Central memory CD8-positive, alpha-beta T cell (primary cell): ENCODE data around the gene SNAPC1.
"Not testable (repeated sequence)": the region's sequence is repeated elsewhere in the genome, so short reads cannot be mapped to it uniquely, and the experiment has no call there.

Experiments used
- ATAC-seq: fragments of 150-1000 bp; cut with Tn5 transposase; replicated peaks from 2 replicates; pipeline ENCODE4 v1.10.0; 2022; ENCODE audit warnings: mild to moderate bottlenecking, moderate FRiP score, moderate number of reproducible peaks; ENCODE audit not compliant: poor library complexity, severe bottlenecking; ENCODE audit errors: extremely low read depth
- DNase-seq, 2 donors: peaks; one replicate each; pipeline ENCODE4 v3.0.0; 2021; ENCODE audit warnings: low spot score in 2 of 2
- H3K27ac Mint-ChIP-seq: one replicate; pipeline ENCODE4 v1.8.0; 2022; ENCODE audit warnings: low read depth, mild to moderate bottlenecking, moderate library complexity, mixed read lengths
- H3K27me3 Mint-ChIP-seq: one replicate; pipeline ENCODE4 v1.8.0; 2022; ENCODE audit warnings: mixed read lengths
- H3K36me3 Mint-ChIP-seq: one replicate; pipeline ENCODE4 v1.8.0; 2022; ENCODE audit warnings: mild to moderate bottlenecking, moderate library complexity, mixed read lengths; ENCODE audit not compliant: insufficient read depth
- H3K4me1 Mint-ChIP-seq: one replicate; pipeline ENCODE4 v1.8.0; 2022; ENCODE audit warnings: mixed read lengths
- H3K4me3 Mint-ChIP-seq: one replicate; pipeline ENCODE4 v1.8.0; 2022; ENCODE audit warnings: mild to moderate bottlenecking, moderate library complexity, mixed read lengths
- H3K9me3 Mint-ChIP-seq: one replicate; pipeline ENCODE4 v1.8.0; 2022; ENCODE audit warnings: mixed read lengths

The SNAPC1 gene

GRCh38 chr14:61736751-61737150, 25.5 kb upstream of the SNAPC1 start:
- no peak overlapping the region for H3K4me3 Mint-ChIP-seq
- ATAC-seq (no peak), DNase-seq (no peak)
- no peaks in the 10 kb centered on the region for H3K27me3 Mint-ChIP-seq
- peaks cover 76% of the 10 kb centered on the region for H3K36me3 Mint-ChIP-seq
- peak overlapping the region; percentile 12 for H3K27ac Mint-ChIP-seq
- H3K9me3 Mint-ChIP-seq = no peaks in the 10 kb centered on the region
- no peaks in the 10 kb centered on the region for H3K4me1 Mint-ChIP-seq

- Mint-ChIP-seq H3K27ac (peak overlapping the region; percentile 46), H3K4me1 (no peaks in the 10 kb centered on the region), H3K36me3 (peaks cover 77% of the 10 kb centered on the region), H3K4me3 (no peak overlapping the region), H3K9me3 (no peaks in the 10 kb centered on the region), H3K27me3 (no peaks in the 10 kb centered on the region)
- DNase-seq (no peak), ATAC-seq (no peak)
Observed at GRCh38 chr14:61737915-61738314, 24.3 kb upstream of the SNAPC1 start.

GRCh38 chr14:61739133-61739532, 23.1 kb upstream of the SNAPC1 start:
- no peak overlapping the region for H3K27ac Mint-ChIP-seq
- H3K27me3 Mint-ChIP-seq = no peaks in the 10 kb centered on the region
- no peaks in the 10 kb centered on the region for H3K9me3 Mint-ChIP-seq
- ATAC-seq (no peak), DNase-seq (no peak)
- H3K4me1 Mint-ChIP-seq = no peaks in the 10 kb centered on the region
- peaks cover 79% of the 10 kb centered on the region for H3K36me3 Mint-ChIP-seq
- H3K4me3 Mint-ChIP-seq = no peak overlapping the region

- no peak for DNase-seq
- Mint-ChIP-seq H3K9me3 (no peaks in the 10 kb centered on the region), H3K4me3 (no peak overlapping the region), H3K27ac (no peak overlapping the region), H3K4me1 (no peaks in the 10 kb centered on the region), H3K36me3 (peaks cover 81% of the 10 kb centered on the region), H3K27me3 (no peaks in the 10 kb centered on the region)
- no peak for ATAC-seq
Observed at GRCh38 chr14:61742371-61742770, 19.8 kb upstream of the SNAPC1 start.

- no peaks in the 10 kb centered on the region for H3K27me3 Mint-ChIP-seq
- H3K9me3 Mint-ChIP-seq = no peaks in the 10 kb centered on the region
- no peak for DNase-seq
- no peak overlapping the region for H3K4me3 Mint-ChIP-seq
- H3K36me3 Mint-ChIP-seq = peaks cover 69% of the 10 kb centered on the region
- no peak for ATAC-seq
- H3K4me1 Mint-ChIP-seq = no peaks in the 10 kb centered on the region
- no peak overlapping the region for H3K27ac Mint-ChIP-seq
Observed at GRCh38 chr14:61744238-61744637, 18.0 kb upstream of the SNAPC1 start.

GRCh38 chr14:61746346-61746745, 15.9 kb upstream of the SNAPC1 start:
- H3K9me3 Mint-ChIP-seq, H3K27me3 Mint-ChIP-seq, H3K27ac Mint-ChIP-seq, H3K4me3 Mint-ChIP-seq, ATAC-seq, H3K4me1 Mint-ChIP-seq, DNase-seq: not testable (repeated sequence)
- H3K36me3 Mint-ChIP-seq = peaks cover 55% of the 10 kb centered on the region

- DNase-seq (no peak), ATAC-seq (no peak)
- H3K27me3 Mint-ChIP-seq = no peaks in the 10 kb centered on the region
- no peak overlapping the region for H3K27ac Mint-ChIP-seq
- H3K4me1 Mint-ChIP-seq = peaks cover 5% of the 10 kb centered on the region
- no peak overlapping the region for H3K4me3 Mint-ChIP-seq
- no peaks in the 10 kb centered on the region for H3K9me3 Mint-ChIP-seq
- H3K36me3 Mint-ChIP-seq = peaks cover 52% of the 10 kb centered on the region
Observed at GRCh38 chr14:61746881-61747280, 15.3 kb upstream of the SNAPC1 start.

- ATAC-seq (no peak), DNase-seq (no peak)
- Mint-ChIP-seq H3K4me1 (peaks cover 5% of the 10 kb centered on the region), H3K36me3 (peaks cover 47% of the 10 kb centered on the region), H3K9me3 (no peaks in the 10 kb centered on the region), H3K27me3 (no peaks in the 10 kb centered on the region), H3K27ac (no peak overlapping the region), H3K4me3 (no peak overlapping the region)
Observed at GRCh38 chr14:61747342-61747741, 14.9 kb upstream of the SNAPC1 start.

GRCh38 chr14:61749264-61749663, 13.0 kb upstream of the SNAPC1 start:
- H3K36me3 Mint-ChIP-seq = peaks cover 33% of the 10 kb centered on the region
- no peaks in the 10 kb centered on the region for H3K9me3 Mint-ChIP-seq
- no peak overlapping the region for H3K4me3 Mint-ChIP-seq
- H3K4me1 Mint-ChIP-seq = peaks cover 5% of the 10 kb centered on the region
- ATAC-seq = no peak
- no peak overlapping the region for H3K27ac Mint-ChIP-seq
- no peak for DNase-seq
- no peaks in the 10 kb centered on the region for H3K27me3 Mint-ChIP-seq

- ATAC-seq = no peak
- H3K4me1 Mint-ChIP-seq = peaks cover 5% of the 10 kb centered on the region
- H3K36me3 Mint-ChIP-seq = peaks cover 28% of the 10 kb centered on the region
- H3K27ac Mint-ChIP-seq = no peak overlapping the region
- H3K27me3 Mint-ChIP-seq = no peaks in the 10 kb centered on the region
- no peaks in the 10 kb centered on the region for H3K9me3 Mint-ChIP-seq
- peak overlapping the region; percentile 79 for H3K4me3 Mint-ChIP-seq
- no peak for DNase-seq
Observed at GRCh38 chr14:61749867-61750266, 12.4 kb upstream of the SNAPC1 start.

GRCh38 chr14:61750708-61751474, 11.3 kb upstream of the SNAPC1 start:
- Mint-ChIP-seq H3K27me3 (peaks cover 8% of the 10 kb centered on the region), H3K4me1 (peaks cover 5% of the 10 kb centered on the region), H3K9me3 (no peaks in the 10 kb centered on the region), H3K27ac (peak overlapping the region; percentile 65), H3K36me3 (peaks cover 18% of the 10 kb centered on the region), H3K4me3 (peak overlapping the region; percentile 79)
- DNase-seq (peak; percentile 51 to 56), ATAC-seq (peak; percentile 91)

GRCh38 chr14:61751475-61751989, 10.7 kb upstream of the SNAPC1 start:
- no peaks in the 10 kb centered on the region for H3K9me3 Mint-ChIP-seq
- peak overlapping the region; percentile 65 for H3K27ac Mint-ChIP-seq
- peaks cover 5% of the 10 kb centered on the region for H3K4me1 Mint-ChIP-seq
- ATAC-seq (no peak), DNase-seq (no peak)
- peaks cover 12% of the 10 kb centered on the region for H3K36me3 Mint-ChIP-seq
- peak overlapping the region; percentile 79 for H3K4me3 Mint-ChIP-seq
- peaks cover 14% of the 10 kb centered on the region for H3K27me3 Mint-ChIP-seq

- ATAC-seq (no peak), DNase-seq (no peak)
- Mint-ChIP-seq H3K4me1 (peaks cover 5% of the 10 kb centered on the region), H3K4me3 (no peak overlapping the region), H3K27me3 (peaks cover 14% of the 10 kb centered on the region), H3K36me3 (peaks cover 6% of the 10 kb centered on the region), H3K27ac (no peak overlapping the region), H3K9me3 (no peaks in the 10 kb centered on the region)
Observed at GRCh38 chr14:61752626-61753025, 9.6 kb upstream of the SNAPC1 start.
